Subcutaneous abdominal adipose tissue (tissue), 5 donors: Measurements from ENCODE around the gene CCDC78.

Experiments
- H3K27ac ChIP-seq: one replicate; pipeline ENCODE4 v1.7.0; 2013; ENCODE audit warnings: low read depth, mild to moderate bottlenecking, inconsistent platforms, low read length, moderate library complexity
- H3K27me3 ChIP-seq, 5 donors: one replicate each; pipeline ENCODE4 v1.7.0; 2013; ENCODE audit warnings: low read length in 5 of 5, inconsistent platforms in 1 of 5; ENCODE audit not compliant: control insufficient read depth in 5 of 5, insufficient read depth in 4 of 5
- H3K36me3 ChIP-seq, 5 donors: one replicate each; pipeline ENCODE4 v1.7.0; 2013; ENCODE audit warnings: low read length in 5 of 5; ENCODE audit not compliant: control insufficient read depth in 5 of 5, insufficient read depth in 5 of 5
- H3K4me1 ChIP-seq, 5 donors: one replicate each; pipeline ENCODE4 v1.7.0; 2013; ENCODE audit warnings: low read length in 5 of 5, mild to moderate bottlenecking in 3 of 5, moderate library complexity in 1 of 5; ENCODE audit not compliant: control insufficient read depth in 5 of 5, insufficient read depth in 5 of 5
- H3K4me3 ChIP-seq, 5 donors: one replicate each; pipeline ENCODE4 v1.7.0; 2013; ENCODE audit warnings: low read length in 5 of 5, low read depth in 1 of 5
- H3K9ac ChIP-seq, 5 donors: one replicate each; pipeline ENCODE4 v1.7.0; 2013; ENCODE audit warnings: low read length in 5 of 5, mild to moderate bottlenecking in 4 of 5, moderate library complexity in 3 of 5
- H3K9me3 ChIP-seq, 5 donors: one replicate each; pipeline ENCODE4 v1.7.0; 2013; ENCODE audit warnings: low read length in 5 of 5; ENCODE audit not compliant: control insufficient read depth in 5 of 5
- donor health status: healthy.
- donor health status: healthy.
- donor health status: healthy.
- donor health status: healthy.
- donor health status: healthy.

CCDC78 gene

DNA sequence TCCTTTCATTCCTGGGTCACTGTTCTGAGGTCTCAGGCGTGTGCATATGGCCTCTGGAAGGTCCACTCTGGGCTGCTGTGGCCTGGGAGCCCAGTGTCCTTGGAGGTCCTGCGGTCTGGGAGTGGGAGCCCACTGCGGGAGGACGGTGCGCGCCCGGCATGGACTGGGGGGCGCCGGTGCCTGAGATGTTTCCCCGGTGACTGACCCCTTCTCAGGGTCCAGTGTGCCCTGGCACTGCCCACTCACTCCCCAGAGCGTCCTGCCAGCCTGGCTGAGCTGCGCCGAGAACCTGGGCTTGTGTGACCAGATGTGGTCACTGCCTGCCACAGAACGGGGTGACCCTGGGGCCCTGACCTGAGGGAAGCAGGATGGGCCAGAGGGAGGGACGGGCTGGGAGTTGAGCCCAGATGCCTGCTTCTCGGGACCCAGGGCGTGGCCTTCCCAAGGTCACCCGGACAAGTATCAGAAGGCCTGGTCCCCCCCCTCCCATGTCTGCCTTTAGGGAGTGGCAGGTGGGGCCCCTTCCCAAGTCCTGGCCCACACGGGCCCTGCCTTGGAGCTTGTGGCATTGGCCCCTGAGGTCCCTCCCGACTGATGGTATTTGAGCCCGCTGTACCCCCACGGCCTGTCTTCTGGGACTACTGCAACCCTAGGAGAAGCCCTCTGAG, 51.9 kb downstream of the CCDC78 start:
- Histone ChIP-seq H3K36me3 (peaks cover 0 to 49% (median 45%) of the 10 kb centered on the region in 5 donors), H3K27ac (no peak overlapping the region), H3K4me3 (no peak overlapping the region)

DNA sequence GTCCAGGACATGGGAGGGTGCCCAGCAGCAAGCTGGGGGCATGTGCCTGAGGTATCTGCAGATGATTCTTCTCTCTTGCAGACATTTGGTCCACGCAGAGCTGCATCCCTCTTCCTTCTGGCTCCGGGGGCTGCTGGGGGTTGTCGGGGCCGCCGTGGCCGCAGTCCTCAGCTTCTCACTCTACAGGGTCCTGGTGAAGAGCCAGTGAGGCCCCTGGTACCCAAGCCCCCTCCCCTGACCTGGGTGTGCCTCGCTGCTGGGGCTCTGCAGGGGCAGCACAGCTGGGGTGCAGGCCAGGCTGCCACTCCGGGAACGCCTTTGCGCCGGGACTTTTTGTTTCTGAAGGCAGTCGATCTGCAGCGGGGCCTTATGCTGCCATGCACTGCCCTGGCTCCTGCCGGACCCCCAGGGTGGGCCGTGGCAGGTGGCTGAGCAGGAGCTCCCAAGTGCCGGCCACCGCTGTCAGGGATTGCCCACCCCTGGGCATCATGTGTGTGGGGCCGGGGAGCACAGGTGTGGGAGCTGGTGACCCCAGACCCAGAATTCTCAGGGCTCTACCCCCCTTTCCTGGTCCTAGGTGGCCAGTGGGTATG, 52.7 kb downstream of the CCDC78 start:
- H3K27ac ChIP-seq: no peak overlapping the region
- no peaks in the 10 kb centered on the region for H3K9me3 ChIP-seq
- H3K36me3 ChIP-seq: peaks cover 0 to 52% (median 47%) of the 10 kb centered on the region in 5 donors
- no peak overlapping the region for H3K9ac ChIP-seq
- H3K27me3 ChIP-seq: peaks cover 0 to 4% (median 0%) of the 10 kb centered on the region in 5 donors
- peaks cover 0 to 29% (median 26%) of the 10 kb centered on the region in 5 donors for H3K4me1 ChIP-seq
- no peak overlapping the region for H3K4me3 ChIP-seq

More for the DNA sequence above, 51.9 kb downstream of the CCDC78 start:
- no peak overlapping the region for H3K9ac ChIP-seq
- peaks cover 0 to 25% (median 24%) of the 10 kb centered on the region in 5 donors for H3K4me1 ChIP-seq
- no peaks in the 10 kb centered on the region for H3K9me3 ChIP-seq
- H3K27me3 ChIP-seq: peaks cover 0 to 4% (median 0%) of the 10 kb centered on the region in 5 donors

DNA sequence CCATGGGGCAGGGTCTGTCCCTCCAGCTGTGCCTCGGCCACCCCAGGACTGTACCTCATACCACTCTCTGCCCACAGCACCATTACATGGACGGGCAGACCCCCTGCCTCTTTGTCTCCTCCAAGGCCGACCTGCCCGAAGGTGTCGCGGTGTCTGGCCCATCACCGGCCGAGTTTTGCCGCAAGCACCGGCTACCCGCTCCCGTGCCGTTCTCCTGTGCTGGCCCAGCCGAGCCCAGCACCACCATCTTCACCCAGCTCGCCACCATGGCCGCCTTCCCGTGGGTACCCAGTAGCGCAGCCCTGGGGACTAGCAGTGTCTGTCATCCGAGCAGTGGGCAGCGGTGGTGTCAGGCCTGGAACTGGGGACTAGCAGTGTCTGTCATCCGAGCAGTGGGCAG, 53.4 kb downstream of the CCDC78 start:
- H3K36me3 ChIP-seq: peaks cover 0 to 52% (median 47%) of the 10 kb centered on the region in 5 donors
- no peaks in the 10 kb centered on the region for H3K9me3 ChIP-seq
- H3K4me1 ChIP-seq: peaks cover 0 to 33% (median 31%) of the 10 kb centered on the region in 5 donors
- H3K27ac ChIP-seq: no peak overlapping the region
- no peak overlapping the region for H3K4me3 ChIP-seq
- peaks cover 0 to 4% (median 0%) of the 10 kb centered on the region in 5 donors for H3K27me3 ChIP-seq
- H3K9ac ChIP-seq: no peak overlapping the region
